ENCODE measurements around the gene IL33. TPM values are rescaled to one million over a fixed set of nuclear protein-coding genes. Genes with fewer than 3 reads are reported as not detected.

The IL33 gene
- polyA plus RNA-seq, 1 donor (not counting 4 experiments of a cell fraction or from before 2014, with no cell fraction given): 7.8 TPM

- Histone ChIP-seq H3K79me2 (ENCODE audit: control insufficient read depth, insufficient read depth, low read length) (no peaks in the 10 kb centered on the region), H2AFZ (ENCODE audit: control insufficient read depth, low read length) (peak overlapping the region; percentile 39), H3K4me3 (ENCODE audit: control insufficient read depth in 2 of 3, extremely low read depth in 1 of 3, insufficient read depth in 2 of 3, low read depth in 1 of 3, low read length in 3 of 3) (no peak overlapping the region), H3K9ac (ENCODE audit: control insufficient read depth, extremely low read depth, insufficient read depth, low read length) (no peak overlapping the region), H3K36me3 (ENCODE audit: control insufficient read depth in 2 of 2, extremely low read depth in 1 of 2, insufficient read depth in 2 of 2, low read length in 2 of 2) (no peaks in the 10 kb centered on the region), H3K4me1 (ENCODE audit: control insufficient read depth, extremely low read depth, insufficient read depth, low read length) (peaks cover 28% of the 10 kb centered on the region), H3K27ac (ENCODE audit: control insufficient read depth, insufficient read depth, low read length) (no peak overlapping the region), H4K20me1 (ENCODE audit: control insufficient read depth, extremely low read depth, insufficient read depth, low read length) (no peaks in the 10 kb centered on the region), H3K27me3 (ENCODE audit: control insufficient read depth, extremely low read depth, insufficient read depth, low read length) (no peaks in the 10 kb centered on the region), H3K4me2 (ENCODE audit: control insufficient read depth, extremely low read depth, insufficient read depth, low read depth, low read length) (peak overlapping the region; percentile 17), H3K9me1 (ENCODE audit: control insufficient read depth, extremely low read depth, insufficient read depth, low read length) (no peaks in the 10 kb centered on the region), H3K9me3 (ENCODE audit: control insufficient read depth, low read depth, low read length) (no peaks in the 10 kb centered on the region)
- peak; percentile 94 for FAIRE-seq
- no peak for DNase-seq (ENCODE audit: low read depth, low spot score)
- dilution Hi-C loops (cut with MboI; ENCODE audit: extremely low pct_ligation_motif_present, low sequenced_read_pairs): no loop called here
- no peak for TF ChIP-seq CTCF (optimal IDR thresholded peaks at IDR 0.05 in 1 of 3, IDR thresholded peaks at IDR 0.05 in 1 of 3, conservative IDR thresholded peaks at IDR 0.05 in 1 of 3; ENCODE audit: extremely low read depth in 1 of 3, insufficient read depth in 2 of 3, low read length in 3 of 3)
- no peak for TF ChIP-seq EZH2 (IDR thresholded peaks at IDR 0.05; ENCODE audit: low read length)
These were observed 28.1 kb downstream of the IL33 start for GRCh38 chr9:6243746-6244145.

- Histone ChIP-seq H3K9me3 (ENCODE audit: control insufficient read depth, low read depth, low read length) (no peaks in the 10 kb centered on the region), H3K27ac (ENCODE audit: control insufficient read depth, insufficient read depth, low read length) (no peak overlapping the region), H2AFZ (ENCODE audit: control insufficient read depth, low read length) (peak overlapping the region; percentile 35), H4K20me1 (ENCODE audit: control insufficient read depth, extremely low read depth, insufficient read depth, low read length) (no peaks in the 10 kb centered on the region), H3K4me2 (ENCODE audit: control insufficient read depth, extremely low read depth, insufficient read depth, low read depth, low read length) (no peak overlapping the region), H3K4me1 (ENCODE audit: control insufficient read depth, extremely low read depth, insufficient read depth, low read length) (peaks cover 20% of the 10 kb centered on the region), H3K27me3 (ENCODE audit: control insufficient read depth, extremely low read depth, insufficient read depth, low read length) (no peaks in the 10 kb centered on the region), H3K9me1 (ENCODE audit: control insufficient read depth, extremely low read depth, insufficient read depth, low read length) (no peaks in the 10 kb centered on the region), H3K36me3 (ENCODE audit: control insufficient read depth in 2 of 2, extremely low read depth in 1 of 2, insufficient read depth in 2 of 2, low read length in 2 of 2) (no peaks in the 10 kb centered on the region), H3K79me2 (ENCODE audit: control insufficient read depth, insufficient read depth, low read length) (no peaks in the 10 kb centered on the region), H3K4me3 (ENCODE audit: control insufficient read depth in 2 of 3, extremely low read depth in 1 of 3, insufficient read depth in 2 of 3, low read depth in 1 of 3, low read length in 3 of 3) (no peak overlapping the region), H3K9ac (ENCODE audit: control insufficient read depth, extremely low read depth, insufficient read depth, low read length) (no peak overlapping the region)
- TF ChIP-seq EZH2 (IDR thresholded peaks at IDR 0.05; ENCODE audit: low read length) (no peak), CTCF (optimal IDR thresholded peaks at IDR 0.05 in 1 of 3, IDR thresholded peaks at IDR 0.05 in 1 of 3, conservative IDR thresholded peaks at IDR 0.05 in 1 of 3; ENCODE audit: extremely low read depth in 1 of 3, insufficient read depth in 2 of 3, low read length in 3 of 3) (no peak)
- FAIRE-seq: peak; percentile 73
- dilution Hi-C loops (cut with MboI; ENCODE audit: extremely low pct_ligation_motif_present, low sequenced_read_pairs): no loop called here
- DNase-seq (ENCODE audit: low read depth, low spot score): no peak
These were observed 31.7 kb downstream of the IL33 start for GRCh38 chr9:6247266-6247665.

All from keratinocyte (primary cell).